LNCAP (cell line): ENCODE results near the gene FOXP1.

Source experiments
- TF ChIP-seq, protein P1 (sequence below): fragments of 450-650 bp; IDR thresholded peaks from 2 replicates; pipeline ENCODE4 v1.5.1; 2017; ENCODE audit warnings: mild to moderate bottlenecking

The FOXP1 gene

GRCh38 chr3:71102111-71102983 lies 481.2 kb downstream of the FOXP1 start:
- TF ChIP-seq, protein P1, sequence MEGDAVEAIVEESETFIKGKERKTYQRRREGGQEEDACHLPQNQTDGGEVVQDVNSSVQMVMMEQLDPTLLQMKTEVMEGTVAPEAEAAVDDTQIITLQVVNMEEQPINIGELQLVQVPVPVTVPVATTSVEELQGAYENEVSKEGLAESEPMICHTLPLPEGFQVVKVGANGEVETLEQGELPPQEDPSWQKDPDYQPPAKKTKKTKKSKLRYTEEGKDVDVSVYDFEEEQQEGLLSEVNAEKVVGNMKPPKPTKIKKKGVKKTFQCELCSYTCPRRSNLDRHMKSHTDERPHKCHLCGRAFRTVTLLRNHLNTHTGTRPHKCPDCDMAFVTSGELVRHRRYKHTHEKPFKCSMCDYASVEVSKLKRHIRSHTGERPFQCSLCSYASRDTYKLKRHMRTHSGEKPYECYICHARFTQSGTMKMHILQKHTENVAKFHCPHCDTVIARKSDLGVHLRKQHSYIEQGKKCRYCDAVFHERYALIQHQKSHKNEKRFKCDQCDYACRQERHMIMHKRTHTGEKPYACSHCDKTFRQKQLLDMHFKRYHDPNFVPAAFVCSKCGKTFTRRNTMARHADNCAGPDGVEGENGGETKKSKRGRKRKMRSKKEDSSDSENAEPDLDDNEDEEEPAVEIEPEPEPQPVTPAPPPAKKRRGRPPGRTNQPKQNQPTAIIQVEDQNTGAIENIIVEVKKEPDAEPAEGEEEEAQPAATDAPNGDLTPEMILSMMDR: no peak

- TF ChIP-seq, protein P1: no peak
Observed at GRCh38 chr3:71101626-71102025, 481.9 kb downstream of the FOXP1 start.

GRCh38 chr3:71101014-71101413 lies 482.5 kb downstream of the FOXP1 start:
- TF ChIP-seq, protein P1: no peak

DNA sequence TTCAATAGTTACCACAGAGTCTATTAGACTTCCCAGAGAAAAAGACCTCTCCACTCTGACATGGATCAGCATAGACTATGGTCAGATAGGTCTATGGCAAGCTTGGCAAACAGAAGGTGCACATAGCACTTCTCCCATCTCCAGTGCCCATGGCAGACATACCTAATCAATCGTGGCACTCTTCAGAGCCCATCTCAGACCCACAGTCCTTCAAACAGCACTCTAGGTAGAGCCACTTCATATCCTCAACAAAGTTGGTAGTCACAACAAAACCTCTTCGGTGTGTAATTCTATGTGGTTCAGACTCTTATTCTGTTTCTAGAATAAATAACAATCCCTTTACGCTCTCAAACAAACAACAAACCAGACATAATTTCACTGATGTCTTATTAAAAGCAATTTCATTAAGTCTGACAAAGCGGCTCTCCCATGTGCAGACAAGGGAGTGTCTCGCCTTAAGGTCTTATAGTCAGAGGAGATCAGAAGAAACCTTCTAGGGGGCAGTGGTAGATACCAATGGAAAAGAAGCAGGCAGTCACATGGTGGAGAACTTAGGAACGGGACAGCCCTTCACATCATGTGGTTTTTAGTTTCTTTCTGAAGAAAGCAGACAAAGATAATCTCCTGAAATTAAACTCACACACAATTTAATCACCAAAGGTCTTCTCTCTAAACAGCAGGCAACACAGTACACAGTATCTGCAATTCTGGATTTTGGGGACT lies 483.4 kb downstream of the FOXP1 start:
- TF ChIP-seq, protein P1: no peak

DNA sequence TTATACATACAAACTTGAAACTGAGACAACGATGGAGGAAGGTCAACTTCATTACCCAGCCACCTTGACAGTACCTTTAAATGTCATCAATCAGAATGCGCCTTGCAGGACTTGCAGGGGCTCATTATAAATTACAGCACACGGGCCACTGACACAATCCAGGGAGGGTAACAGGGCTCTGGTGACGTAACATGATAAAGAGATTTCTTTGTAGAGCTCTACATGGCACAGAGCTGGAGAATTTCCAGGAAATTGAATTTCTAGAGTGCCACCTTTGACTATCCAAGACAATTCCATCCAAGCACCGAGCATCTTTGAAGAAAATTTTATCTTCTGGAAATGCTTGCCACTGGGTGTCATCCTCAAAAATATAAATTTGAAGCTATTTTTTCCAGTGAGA lies 486.0 kb downstream of the FOXP1 start:
- TF ChIP-seq, protein P1: no peak

GRCh38 chr3:71095511-71096291 lies 487.8 kb downstream of the FOXP1 start:
- TF ChIP-seq, protein P1: no peak

- TF ChIP-seq, protein P1: no peak
Observed at GRCh38 chr3:71094658-71095209, 488.8 kb downstream of the FOXP1 start.
